HG03108 (cell line): ENCODE data around the gene WDR70.
"Not testable (repeated sequence)": the region's sequence is repeated elsewhere in the genome, so short reads cannot be mapped to it uniquely, and the experiment has no call there.

Experiments used
- ATAC-seq: cut with Tn5 transposase; IDR thresholded peaks from one replicate; pipeline ENCODE4 v1.9.1; 2021; ENCODE audit warnings: moderate library complexity; ENCODE audit not compliant: unreplicated experiment

Gene WDR70

GRCh38 chr5:37742111-37742510, 363.0 kb downstream of the WDR70 start:
- ATAC-seq: no peak

- ATAC-seq: no peak
Measured at GRCh38 chr5:37751227-37751626, 372.1 kb downstream of the WDR70 start.

DNA sequence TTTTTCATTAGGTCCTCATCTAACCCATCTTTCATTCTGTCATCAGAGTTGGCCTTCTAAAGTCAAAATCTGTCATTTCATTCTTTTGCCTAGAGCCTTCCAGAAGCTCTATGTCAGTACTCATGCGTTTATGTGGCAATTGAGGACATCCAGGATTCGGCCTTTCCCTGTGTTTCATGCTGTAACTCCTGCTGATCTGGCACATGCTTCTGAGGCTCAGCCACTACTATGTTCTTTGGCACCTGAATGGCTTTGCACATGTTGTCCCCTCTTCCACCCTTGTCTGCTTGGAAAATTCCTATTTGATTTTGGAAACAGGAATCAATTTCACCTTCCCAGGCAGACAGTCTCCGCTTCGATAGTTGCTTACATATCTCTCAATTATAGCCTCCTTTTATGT, 375.9 kb downstream of the WDR70 start:
- no peak for ATAC-seq

GRCh38 chr5:37755581-37755980, 376.5 kb downstream of the WDR70 start:
- ATAC-seq: no peak

- ATAC-seq: no peak
Measured at GRCh38 chr5:37756248-37756647, 377.1 kb downstream of the WDR70 start.

DNA sequence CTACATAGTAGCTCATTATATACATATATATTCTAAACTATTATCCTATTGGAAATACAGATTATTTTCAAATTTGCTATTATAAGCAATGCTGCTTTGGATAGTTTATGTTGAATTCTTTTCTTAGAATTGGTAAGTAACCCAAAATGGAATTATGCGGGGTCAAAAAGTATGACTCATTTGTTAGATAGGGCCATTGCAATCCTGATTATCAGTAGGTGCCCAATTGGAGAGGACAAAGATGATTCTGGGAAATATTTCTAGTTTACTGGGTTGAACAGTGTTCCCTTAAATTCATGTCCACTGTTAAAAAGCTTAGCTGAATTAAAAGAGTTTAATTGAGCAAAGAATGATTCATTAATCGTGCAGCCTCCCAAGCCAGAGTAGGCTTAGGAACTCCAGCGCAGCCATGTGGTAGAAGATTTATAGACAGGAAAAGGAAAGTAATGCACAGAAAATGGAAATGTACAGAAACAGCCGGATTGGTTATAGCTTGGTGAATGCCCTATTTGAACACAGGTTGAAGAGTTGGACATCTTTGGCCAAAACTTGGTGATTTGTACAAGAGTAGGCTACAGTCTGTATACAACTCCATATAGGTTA, 379.0 kb downstream of the WDR70 start:
- ATAC-seq: no peak

- no peak for ATAC-seq
Measured at GRCh38 chr5:37767251-37767650, 388.1 kb downstream of the WDR70 start.

DNA sequence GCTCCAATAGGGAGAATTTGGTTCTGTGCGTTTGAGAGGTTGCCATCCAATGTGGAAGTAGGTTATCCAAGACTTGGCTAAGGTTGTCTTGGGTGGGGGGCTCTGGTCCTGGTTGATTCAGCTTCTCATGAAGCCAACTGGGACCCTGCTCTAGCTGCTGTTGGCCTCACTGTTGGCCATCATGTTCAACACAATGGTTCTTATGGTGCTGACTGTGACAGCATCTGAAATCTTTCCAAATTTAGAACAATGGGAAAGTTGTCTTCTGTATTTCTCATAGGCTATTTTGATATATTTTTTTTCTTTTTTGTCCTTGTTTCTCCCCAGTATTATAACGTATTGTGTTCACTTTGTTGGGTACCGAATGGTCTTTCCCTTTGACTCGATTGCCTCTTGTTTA, 388.8 kb downstream of the WDR70 start:
- no peak for ATAC-seq

GRCh38 chr5:37768371-37768770, 389.3 kb downstream of the WDR70 start:
- ATAC-seq: no peak

GRCh38 chr5:37769108-37769507, 390.0 kb downstream of the WDR70 start:
- ATAC-seq: no peak

DNA sequence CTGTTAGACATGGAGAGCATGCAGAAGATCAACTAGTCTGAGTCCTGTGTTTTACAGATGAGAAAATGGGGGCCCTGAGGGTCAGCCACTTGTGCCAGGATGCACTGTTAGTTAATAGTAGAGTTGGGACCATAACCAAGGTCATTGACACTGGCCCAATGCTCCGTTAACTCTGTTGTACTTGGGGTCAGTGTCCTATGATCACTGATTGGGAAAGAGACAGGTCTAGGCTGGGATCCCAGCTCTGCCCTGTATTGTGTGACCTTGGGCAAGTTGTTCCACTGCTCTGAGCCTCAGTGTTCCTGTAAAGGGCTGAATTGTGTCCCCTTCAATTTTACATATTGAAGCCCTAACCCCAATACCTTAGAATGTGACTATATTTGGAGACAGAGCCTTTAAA, 390.7 kb downstream of the WDR70 start:
- ATAC-seq: no peak

- ATAC-seq: no peak
Measured at GRCh38 chr5:37770786-37771185, 391.7 kb downstream of the WDR70 start.

DNA sequence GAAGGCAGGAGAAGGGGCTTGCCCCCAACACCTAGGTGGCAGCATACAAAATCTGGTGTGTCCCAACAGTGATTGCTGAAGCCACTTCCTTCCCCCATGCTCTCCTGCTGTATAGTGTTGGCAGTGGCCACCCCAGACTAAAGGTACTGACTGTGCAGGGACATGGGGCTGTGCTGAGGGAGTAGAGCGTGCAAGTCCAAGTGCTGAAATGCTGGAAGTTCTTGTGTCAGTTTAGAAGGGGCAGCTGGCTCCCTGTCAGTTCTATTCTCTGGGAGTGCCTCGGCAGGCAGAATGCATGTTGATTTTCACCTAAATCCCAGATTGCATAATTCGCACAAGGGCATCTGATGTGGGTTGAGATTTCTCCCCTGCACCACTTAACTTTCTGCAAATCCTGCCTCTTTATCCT, 392.1 kb downstream of the WDR70 start:
- no peak for ATAC-seq

DNA sequence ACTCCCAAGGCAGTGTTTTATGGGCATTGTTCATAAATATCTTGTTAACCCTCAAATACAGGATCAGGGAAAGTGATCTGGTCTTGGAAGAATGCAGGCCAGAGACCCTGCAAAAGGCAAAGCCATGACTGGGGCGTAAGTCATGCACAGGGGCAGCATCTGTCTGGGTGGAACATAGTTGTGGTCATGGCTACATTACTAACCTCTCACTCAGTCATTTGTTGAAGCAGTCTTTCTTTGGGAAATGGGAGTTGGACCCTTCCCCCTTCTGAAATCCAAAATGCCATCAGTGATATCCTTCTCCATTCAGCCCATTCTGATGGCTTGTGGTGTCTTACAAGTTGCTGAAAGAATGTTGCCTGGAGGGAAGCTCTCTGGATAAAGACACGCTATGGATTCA, 392.6 kb downstream of the WDR70 start:
- no peak for ATAC-seq

- ATAC-seq: no peak
Measured at GRCh38 chr5:37772255-37772654, 393.1 kb downstream of the WDR70 start.

- ATAC-seq: no peak
Measured at GRCh38 chr5:37773809-37774208, 394.7 kb downstream of the WDR70 start.

GRCh38 chr5:37774912-37775483, 395.9 kb downstream of the WDR70 start:
- ATAC-seq: no peak

DNA sequence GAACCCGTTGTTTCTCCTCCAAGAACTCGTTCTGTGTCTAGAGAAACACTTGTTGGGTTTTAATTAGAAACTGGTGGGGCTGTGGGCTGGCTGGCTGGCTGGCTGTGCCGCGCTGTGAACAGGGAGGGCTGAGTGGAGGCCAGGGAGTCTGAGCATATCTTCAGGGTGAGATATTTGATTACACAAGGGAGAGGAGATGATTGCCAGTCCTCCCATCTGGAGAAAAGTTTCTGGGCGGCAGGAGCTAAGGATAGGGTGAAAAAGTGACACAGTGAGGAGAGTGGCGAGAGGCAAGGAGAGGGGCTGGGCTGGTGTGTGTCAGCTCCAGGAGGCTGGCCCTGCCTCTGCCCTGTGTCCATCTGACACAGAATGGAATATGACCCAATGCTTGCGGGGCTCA, 397.7 kb downstream of the WDR70 start:
- no peak for ATAC-seq

- no peak for ATAC-seq
Measured at GRCh38 chr5:37777432-37778130, 398.5 kb downstream of the WDR70 start.

GRCh38 chr5:37781409-37781808, 402.3 kb downstream of the WDR70 start:
- not testable (repeated sequence) for ATAC-seq

DNA sequence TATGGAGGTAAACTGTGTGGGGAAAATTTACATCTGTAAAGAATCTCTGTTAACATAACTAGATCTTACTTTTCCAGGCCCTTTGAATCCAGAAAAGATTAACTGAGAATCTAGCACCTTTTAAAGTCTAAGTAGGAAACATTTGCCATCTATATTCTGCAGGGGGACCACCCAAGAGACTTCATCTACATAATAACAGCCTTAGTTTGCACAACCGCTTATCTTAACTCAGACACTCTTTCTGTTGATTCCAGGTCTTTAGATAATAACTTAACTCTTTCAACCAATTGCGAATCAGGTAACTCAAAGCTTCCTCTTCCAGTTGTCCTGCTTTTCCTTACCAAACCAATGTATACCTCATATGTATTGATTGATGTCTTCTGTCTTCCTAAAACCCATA, 407.3 kb downstream of the WDR70 start:
- ATAC-seq: no peak

- no peak for ATAC-seq
Measured at GRCh38 chr5:37786862-37787519, 407.9 kb downstream of the WDR70 start.
